Gastroesophageal sphincter (tissue), 4 donors: Measurements from ENCODE around the gene RPS6KB2. TPM values are rescaled to one million over a fixed set of nuclear protein-coding genes. Genes with fewer than 3 reads are reported as not detected.

Experiments
- ATAC-seq: fragments of 150-250 bp; one replicate; pipeline ENCODE4 v1.9.1; 2016; ENCODE audit warnings: mild to moderate bottlenecking, moderate library complexity
- H3K27ac ChIP-seq, 4 donors: fragments of 200-600 bp; sonication (generic) in 3 of 4; 1 replicate in 3 of 4; 2 replicates in 1 of 4; pipeline ENCODE4 v1.5.1; 2016 to 2019
- H3K27me3 ChIP-seq: fragments of 200-600 bp; sonication (generic); one replicate; pipeline ENCODE4 v1.5.1; 2019
- H3K36me3 ChIP-seq, 2 donors: fragments of 200-600 bp; sonication (generic); one replicate each; pipeline ENCODE4 v1.5.1; 2019; ENCODE audit warnings: control low read depth in 1 of 2
- H3K4me1 ChIP-seq, 3 donors: fragments of 200-600 bp; sonication (generic); 1 replicate in 2 of 3; 2 replicates in 1 of 3; pipeline ENCODE4 v1.5.1; 2016 to 2019; ENCODE audit warnings: control low read depth in 2 of 3
- H3K4me3 ChIP-seq, 2 donors: fragments of 200-600 bp; sonication (generic); one replicate each; pipeline ENCODE4 v1.5.1; 2019; ENCODE audit warnings: mild to moderate bottlenecking in 1 of 2, moderate library complexity in 1 of 2
- H3K9me3 ChIP-seq, 3 donors: fragments of 200-600 bp; sonication (generic); one replicate each; pipeline ENCODE4 v1.5.1; 2017 to 2019; ENCODE audit warnings: control low read depth in 2 of 3
- CTCF ChIP-seq, 4 experiments: fragments of 200-600 bp in 2 of 4; fragments of 450-650 bp in 2 of 4; sonication (generic) in 1 of 4; IDR thresholded peaks; one replicate each; pipeline ENCODE4 v1.5.1; 2017 to 2019; ENCODE audit warnings: antibody characterized with exemption in 4 of 4, mild to moderate bottlenecking in 2 of 4, moderate library complexity in 2 of 4
- EP300 ChIP-seq: sonication (generic); formaldehyde crosslinking; IDR thresholded peaks from one replicate; pipeline ENCODE4 v1.6.1; 2017; ENCODE audit warnings: antibody characterized with exemption, mild to moderate bottlenecking
- POLR2A ChIP-seq, 2 donors: fragments of 450-650 bp; IDR thresholded peaks; one replicate each; pipeline ENCODE4 v1.6.1; 2017; ENCODE audit warnings: antibody characterized with exemption in 2 of 2, mild to moderate bottlenecking in 2 of 2, moderate library complexity in 1 of 2
- POLR2AphosphoS5 ChIP-seq: sonication (generic); formaldehyde crosslinking; IDR thresholded peaks from one replicate; pipeline ENCODE4 v1.6.1; 2017; ENCODE audit warnings: antibody characterized with exemption
- WGBS, 2 donors: methylation state at CpG; one replicate each; pipeline ENCODE4 v1.1.5; 2018; ENCODE audit warnings: low coverage in 1 of 2; 5-methylcytosine and 5-hydroxymethylcytosine counted together
- total RNA-seq, 4 donors: library from RNA; depleted of rRNA; stranded (reverse); fragments of >200 nt; gene quantifications; one replicate each; pipeline ENCODE4 v1.1.0, GENCODE V29; 2016

The RPS6KB2 gene
- total RNA-seq, 4 donors from 2014 or later = 35.8 to 49.7 (median 45.6) TPM

- no peak for ATAC-seq
- Histone ChIP-seq H3K27me3 (no peaks in the 10 kb centered on the region), H3K4me3 (no peak overlapping the region), H3K4me1 (peaks cover 0 to 60% (median 3%) of the 10 kb centered on the region in 3 donors), H3K9me3 (no peaks in the 10 kb centered on the region), H3K27ac (peak overlapping the region in 1 of 4 donors; percentile 10), H3K36me3 (peaks cover 0 to 93% of the 10 kb centered on the region in 2 donors)
- no CpG with 5 or more reads among the region's 23 CpGs for WGBS, 2 donors
- no peak for TF ChIP-seq POLR2AphosphoS5
- TF ChIP-seq POLR2A (IDR thresholded peaks at IDR 0.05) = no peak
- no peak for TF ChIP-seq EP300
- TF ChIP-seq CTCF (IDR thresholded peaks at IDR 0.05) = no peak
Observed at GRCh38 chr11:67434395-67434881, 6.1 kb downstream of the RPS6KB2 start.

- no peaks in the 10 kb centered on the region for H3K9me3 ChIP-seq
- WGBS, 2 donors = 90% methylated on average over 4 of the region's 26 CpGs; no CpG with 5 or more reads in 1 of the 2 donors
- no peak for ATAC-seq
- TF ChIP-seq CTCF (IDR thresholded peaks at IDR 0.05) (no peak), POLR2A (IDR thresholded peaks at IDR 0.05) (no peak), POLR2AphosphoS5 (no peak), EP300 (no peak)
- H3K4me3 ChIP-seq = no peak overlapping the region
- peaks cover 0 to 60% (median 5%) of the 10 kb centered on the region in 3 donors for H3K4me1 ChIP-seq
- H3K27me3 ChIP-seq = no peaks in the 10 kb centered on the region
- peaks cover 0 to 93% of the 10 kb centered on the region in 2 donors for H3K36me3 ChIP-seq
- H3K27ac ChIP-seq = peak overlapping the region in 2 of 4 donors; percentile 45 to 65
Observed at GRCh38 chr11:67435031-67435726, 6.9 kb downstream of the RPS6KB2 start.

- ATAC-seq = no peak
- H3K4me1 ChIP-seq = peaks cover 0 to 60% (median 5%) of the 10 kb centered on the region in 3 donors
- peak overlapping the region in 3 of 4 donors; percentile 31 to 65 (median 45) for H3K27ac ChIP-seq
- 29% methylated on average over 1 of the region's 38 CpGs; no CpG with 5 or more reads in 1 of the 2 donors for WGBS, 2 donors
- no peaks in the 10 kb centered on the region for H3K27me3 ChIP-seq
- peaks cover 0 to 93% of the 10 kb centered on the region in 2 donors for H3K36me3 ChIP-seq
- TF ChIP-seq CTCF (IDR thresholded peaks at IDR 0.05) = no peak
- peak in 1 of 2 donors; percentile 12 for TF ChIP-seq POLR2A (IDR thresholded peaks at IDR 0.05)
- H3K4me3 ChIP-seq = peak overlapping the region in 1 of 2 donors; percentile 27
- no peaks in the 10 kb centered on the region for H3K9me3 ChIP-seq
Observed at GRCh38 chr11:67435727-67436458, 7.6 kb downstream of the RPS6KB2 start.

GRCh38 chr11:67436459-67437081 is 8.3 kb downstream of the RPS6KB2 start:
- no peak for ATAC-seq
- peaks cover 0 to 93% of the 10 kb centered on the region in 2 donors for H3K36me3 ChIP-seq
- peak overlapping the region in 3 of 4 donors; percentile 31 to 65 (median 45) for H3K27ac ChIP-seq
- H3K9me3 ChIP-seq = no peaks in the 10 kb centered on the region
- H3K27me3 ChIP-seq = no peaks in the 10 kb centered on the region
- H3K4me1 ChIP-seq = peaks cover 0 to 60% (median 5%) of the 10 kb centered on the region in 3 donors
- peak overlapping the region in 1 of 2 donors; percentile 27 for H3K4me3 ChIP-seq
- TF ChIP-seq POLR2AphosphoS5 = peak; percentile 16
- no peak for TF ChIP-seq POLR2A (IDR thresholded peaks at IDR 0.05)
- WGBS, 2 donors = 20 to 32% methylated on average over 1 to 5 of the region's 6 CpGs
